Measurements from ENCODE around the gene SMARCAL1.

DNA sequence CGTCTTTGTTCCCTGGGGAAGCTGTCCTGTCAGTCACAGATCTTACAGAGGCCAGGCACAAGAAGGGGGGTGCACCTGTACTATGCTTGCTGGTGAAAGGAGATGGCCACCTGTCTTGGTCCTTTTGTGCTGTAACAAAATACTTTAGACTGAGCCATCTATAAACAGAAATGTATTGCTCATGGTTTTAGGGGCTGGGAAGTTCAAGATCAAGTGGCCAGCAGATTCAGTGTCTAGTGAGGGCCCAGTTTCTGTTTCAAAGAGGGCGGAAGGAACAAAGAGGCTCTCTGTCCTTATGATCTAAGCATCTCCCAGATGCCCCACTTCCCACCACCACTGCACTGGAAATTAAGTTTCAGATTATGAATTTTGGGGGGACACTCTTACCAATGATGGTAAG lies 50.9 kb downstream of the SMARCAL1 start:
- TF ChIP-seq, protein P1, sequence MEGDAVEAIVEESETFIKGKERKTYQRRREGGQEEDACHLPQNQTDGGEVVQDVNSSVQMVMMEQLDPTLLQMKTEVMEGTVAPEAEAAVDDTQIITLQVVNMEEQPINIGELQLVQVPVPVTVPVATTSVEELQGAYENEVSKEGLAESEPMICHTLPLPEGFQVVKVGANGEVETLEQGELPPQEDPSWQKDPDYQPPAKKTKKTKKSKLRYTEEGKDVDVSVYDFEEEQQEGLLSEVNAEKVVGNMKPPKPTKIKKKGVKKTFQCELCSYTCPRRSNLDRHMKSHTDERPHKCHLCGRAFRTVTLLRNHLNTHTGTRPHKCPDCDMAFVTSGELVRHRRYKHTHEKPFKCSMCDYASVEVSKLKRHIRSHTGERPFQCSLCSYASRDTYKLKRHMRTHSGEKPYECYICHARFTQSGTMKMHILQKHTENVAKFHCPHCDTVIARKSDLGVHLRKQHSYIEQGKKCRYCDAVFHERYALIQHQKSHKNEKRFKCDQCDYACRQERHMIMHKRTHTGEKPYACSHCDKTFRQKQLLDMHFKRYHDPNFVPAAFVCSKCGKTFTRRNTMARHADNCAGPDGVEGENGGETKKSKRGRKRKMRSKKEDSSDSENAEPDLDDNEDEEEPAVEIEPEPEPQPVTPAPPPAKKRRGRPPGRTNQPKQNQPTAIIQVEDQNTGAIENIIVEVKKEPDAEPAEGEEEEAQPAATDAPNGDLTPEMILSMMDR (IDR thresholded peaks at IDR 0.05), result no peak
- TF ChIP-seq POLR2A (IDR thresholded peaks at IDR 0.05), result no peak

Measured in Peyer's patch (tissue), 4 donors.